Liver (tissue), 3 donors: ENCODE results near the gene UQCR10.

Experiments
- CTCF ChIP-seq: fragments of 150-350 bp; IDR thresholded peaks from 2 replicates; pipeline ENCODE4 v1.5.1; 2017; ENCODE audit warnings: improper control_type of control experiment, low read depth, low read length; ENCODE audit not compliant: missing input control
- FOXA1 ChIP-seq: IDR thresholded peaks from 2 replicates; pipeline ENCODE4 v1.6.1; 2016; ENCODE audit warnings: antibody characterized with exemption
- RAD21 ChIP-seq, 2 donors: IDR thresholded peaks; 2 replicates each; pipeline ENCODE4 v1.6.1; 2016; ENCODE audit warnings: antibody characterized with exemption in 2 of 2, mild to moderate bottlenecking in 2 of 2
- TAF1 ChIP-seq: conservative IDR thresholded peaks from 2 replicates; pipeline ENCODE4 v1.6.1; 2016; ENCODE audit warnings: antibody characterized with exemption, mild to moderate bottlenecking
- TF ChIP-seq, protein P1 (sequence below): IDR thresholded peaks from 2 replicates; pipeline ENCODE4 v1.6.1; 2016; ENCODE audit warnings: antibody characterized with exemption
- TF ChIP-seq, protein P2 (sequence below): IDR thresholded peaks from 2 replicates; pipeline ENCODE4 v1.6.1; 2016; ENCODE audit warnings: antibody characterized with exemption
- donor health status: healthy.
- donor health status: healthy.

GRCh38 chr22:29798318-29798717, 31.1 kb downstream of the UQCR10 start:
- TF ChIP-seq FOXA1: no peak
- TF ChIP-seq CTCF: no peak
- TF ChIP-seq, protein P1, sequence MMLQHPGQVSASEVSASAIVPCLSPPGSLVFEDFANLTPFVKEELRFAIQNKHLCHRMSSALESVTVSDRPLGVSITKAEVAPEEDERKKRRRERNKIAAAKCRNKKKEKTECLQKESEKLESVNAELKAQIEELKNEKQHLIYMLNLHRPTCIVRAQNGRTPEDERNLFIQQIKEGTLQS: no peak
- TF ChIP-seq TAF1: no peak
- TF ChIP-seq RAD21 (IDR thresholded peaks at IDR 0.05): no peak
- TF ChIP-seq, protein P2, sequence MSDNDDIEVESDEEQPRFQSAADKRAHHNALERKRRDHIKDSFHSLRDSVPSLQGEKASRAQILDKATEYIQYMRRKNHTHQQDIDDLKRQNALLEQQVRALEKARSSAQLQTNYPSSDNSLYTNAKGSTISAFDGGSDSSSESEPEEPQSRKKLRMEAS: no peak
